Muscle layer of duodenum (tissue), 2 donors: ENCODE results near the gene PFDN4.

Experiments
- H3K27ac ChIP-seq: one replicate; pipeline ENCODE4 v1.7.0; 2013; ENCODE audit warnings: mild to moderate bottlenecking, low read length
- H3K27me3 ChIP-seq: one replicate; pipeline ENCODE4 v1.7.0; 2013; ENCODE audit warnings: low read depth, mild to moderate bottlenecking, control low read depth, low read length
- H3K36me3 ChIP-seq, 2 donors: one replicate each; pipeline ENCODE4 v1.7.0; 2013; ENCODE audit warnings: low read length in 2 of 2, control low read depth in 1 of 2, mild to moderate bottlenecking in 1 of 2; ENCODE audit not compliant: insufficient read depth in 2 of 2, control insufficient read depth in 1 of 2
- H3K4me1 ChIP-seq, 2 donors: one replicate each; pipeline ENCODE4 v1.7.0; 2013; ENCODE audit warnings: low read length in 2 of 2, mild to moderate bottlenecking in 2 of 2, control low read depth in 1 of 2, moderate library complexity in 1 of 2; ENCODE audit not compliant: insufficient read depth in 2 of 2, control insufficient read depth in 1 of 2
- H3K4me3 ChIP-seq, 2 donors: one replicate each; pipeline ENCODE4 v1.7.0; 2013; ENCODE audit warnings: low read length in 2 of 2, low read depth in 1 of 2, mild to moderate bottlenecking in 1 of 2
- H3K9me3 ChIP-seq, 2 donors: one replicate each; pipeline ENCODE4 v1.7.0; 2013; ENCODE audit warnings: low read length in 2 of 2, control low read depth in 1 of 2, mild to moderate bottlenecking in 1 of 2; ENCODE audit not compliant: control insufficient read depth in 1 of 2
- donor health status: healthy.

Gene PFDN4

GRCh38 chr20:54176610-54177009, 31.3 kb upstream of the PFDN4 start:
- no peak overlapping the region for H3K4me3 ChIP-seq
- H3K9me3 ChIP-seq: no peaks in the 10 kb centered on the region
- peaks cover 33% of the 10 kb centered on the region for H3K27me3 ChIP-seq
- peaks cover 3 to 23% of the 10 kb centered on the region in 2 donors for H3K4me1 ChIP-seq
- no peak overlapping the region for H3K27ac ChIP-seq
- no peaks in the 10 kb centered on the region for H3K36me3 ChIP-seq

- Histone ChIP-seq H3K27ac (no peak overlapping the region), H3K4me1 (peaks cover 3 to 23% of the 10 kb centered on the region in 2 donors), H3K4me3 (no peak overlapping the region), H3K9me3 (no peaks in the 10 kb centered on the region), H3K36me3 (no peaks in the 10 kb centered on the region), H3K27me3 (peaks cover 27% of the 10 kb centered on the region)
These were observed 30.5 kb upstream of the PFDN4 start for GRCh38 chr20:54177378-54177777.

GRCh38 chr20:54178256-54178655, 29.6 kb upstream of the PFDN4 start:
- Histone ChIP-seq H3K9me3 (no peaks in the 10 kb centered on the region), H3K36me3 (no peaks in the 10 kb centered on the region), H3K4me1 (peaks cover 3 to 15% of the 10 kb centered on the region in 2 donors), H3K27ac (no peak overlapping the region), H3K27me3 (peaks cover 18% of the 10 kb centered on the region), H3K4me3 (no peak overlapping the region)

GRCh38 chr20:54179946-54180345, 27.9 kb upstream of the PFDN4 start:
- Histone ChIP-seq H3K9me3 (no peaks in the 10 kb centered on the region), H3K4me3 (no peak overlapping the region), H3K36me3 (no peaks in the 10 kb centered on the region), H3K27ac (no peak overlapping the region), H3K27me3 (peaks cover 4% of the 10 kb centered on the region), H3K4me1 (peaks cover 0 to 1% of the 10 kb centered on the region in 2 donors)

- Histone ChIP-seq H3K4me1 (no peaks in the 10 kb centered on the region), H3K4me3 (no peak overlapping the region), H3K36me3 (no peaks in the 10 kb centered on the region), H3K27ac (no peak overlapping the region), H3K9me3 (no peaks in the 10 kb centered on the region), H3K27me3 (peaks cover 4% of the 10 kb centered on the region)
These were observed 27.0 kb upstream of the PFDN4 start for GRCh38 chr20:54180931-54181330.

GRCh38 chr20:54184071-54184470, 23.8 kb upstream of the PFDN4 start:
- no peaks in the 10 kb centered on the region for H3K36me3 ChIP-seq
- no peaks in the 10 kb centered on the region for H3K9me3 ChIP-seq
- no peak overlapping the region for H3K27ac ChIP-seq
- H3K27me3 ChIP-seq: no peaks in the 10 kb centered on the region
- no peaks in the 10 kb centered on the region for H3K4me1 ChIP-seq
- H3K4me3 ChIP-seq: no peak overlapping the region

GRCh38 chr20:54184904-54185626, 22.8 kb upstream of the PFDN4 start:
- H3K27me3 ChIP-seq: no peaks in the 10 kb centered on the region
- H3K4me1 ChIP-seq: no peaks in the 10 kb centered on the region
- no peak overlapping the region for H3K27ac ChIP-seq
- H3K36me3 ChIP-seq: no peaks in the 10 kb centered on the region
- no peaks in the 10 kb centered on the region for H3K9me3 ChIP-seq
- H3K4me3 ChIP-seq: no peak overlapping the region

- Histone ChIP-seq H3K27me3 (no peaks in the 10 kb centered on the region), H3K9me3 (no peaks in the 10 kb centered on the region), H3K4me1 (no peaks in the 10 kb centered on the region), H3K27ac (no peak overlapping the region), H3K36me3 (no peaks in the 10 kb centered on the region), H3K4me3 (no peak overlapping the region)
These were observed 19.6 kb upstream of the PFDN4 start for GRCh38 chr20:54188132-54188849.

- H3K4me1 ChIP-seq: no peaks in the 10 kb centered on the region
- no peak overlapping the region for H3K4me3 ChIP-seq
- H3K27me3 ChIP-seq: no peaks in the 10 kb centered on the region
- H3K36me3 ChIP-seq: no peaks in the 10 kb centered on the region
- H3K27ac ChIP-seq: no peak overlapping the region
- H3K9me3 ChIP-seq: no peaks in the 10 kb centered on the region
These were observed 18.3 kb upstream of the PFDN4 start for GRCh38 chr20:54189630-54190029.

- no peaks in the 10 kb centered on the region for H3K4me1 ChIP-seq
- no peaks in the 10 kb centered on the region for H3K36me3 ChIP-seq
- H3K4me3 ChIP-seq: no peak overlapping the region
- no peaks in the 10 kb centered on the region for H3K27me3 ChIP-seq
- no peak overlapping the region for H3K27ac ChIP-seq
- no peaks in the 10 kb centered on the region for H3K9me3 ChIP-seq
These were observed 17.7 kb upstream of the PFDN4 start for GRCh38 chr20:54190217-54190616.

GRCh38 chr20:54193817-54194216, 14.1 kb upstream of the PFDN4 start:
- Histone ChIP-seq H3K4me3 (no peak overlapping the region), H3K4me1 (no peaks in the 10 kb centered on the region), H3K9me3 (no peaks in the 10 kb centered on the region), H3K27me3 (no peaks in the 10 kb centered on the region), H3K36me3 (no peaks in the 10 kb centered on the region), H3K27ac (no peak overlapping the region)
